ENCODE data around the gene CCDC87. TPM values are rescaled to one million over a fixed set of nuclear protein-coding genes. Genes with fewer than 3 reads are reported as not detected.

Gene CCDC87
- total RNA-seq, 2 experiments from 2014 or later: 0.08 TPM; not detected in 1

DNA sequence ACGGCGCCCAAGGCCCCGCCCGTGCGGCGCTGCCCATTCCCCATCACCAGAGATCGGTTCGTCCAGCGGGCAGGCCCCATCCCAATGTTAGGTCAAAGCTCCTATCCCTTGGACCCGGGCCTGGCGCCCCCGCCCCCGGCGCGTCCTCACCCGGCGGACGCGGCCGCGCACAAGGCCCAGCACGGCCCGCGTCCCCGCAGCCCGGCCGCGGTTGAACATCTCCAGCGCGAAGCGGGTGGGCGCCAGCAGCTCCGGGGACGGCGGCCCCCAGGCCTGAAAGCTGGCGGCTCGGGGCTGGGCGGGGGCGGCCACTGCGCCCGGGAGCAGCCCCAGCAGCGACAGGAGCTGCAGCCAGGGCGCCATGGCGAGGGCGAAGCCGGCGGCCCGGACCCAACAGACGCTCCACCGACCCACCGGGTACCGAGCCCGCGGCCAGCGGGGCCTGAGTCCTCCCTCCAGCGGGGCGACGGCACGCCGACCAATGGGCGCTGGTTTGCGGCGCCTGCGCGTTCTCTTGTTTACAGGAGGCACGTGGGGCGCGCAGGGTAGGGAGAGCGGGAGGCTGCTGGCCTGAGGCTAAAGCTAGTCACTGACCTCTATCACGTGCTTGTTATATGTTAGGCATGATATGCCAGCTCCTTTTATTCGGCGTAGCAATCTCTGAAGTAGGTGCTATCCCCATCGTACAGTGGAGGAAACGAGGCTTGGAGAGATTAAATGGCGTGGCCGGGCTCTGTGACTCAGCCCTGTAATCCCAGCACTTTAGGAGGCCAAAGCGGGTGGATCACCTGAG lies 24.5 kb downstream of the CCDC87 start, which contains the start of gene CTSF:
Gene CTSF (minus strand): TSS at position 483 of the 793 bp plus-strand sequence. CDS start 120 bp downstream, at position 363.
- Mint-ChIP-seq H3K27me3 (peaks cover 13% of the 10 kb centered on the region), H3K9me3 (no peaks in the 10 kb centered on the region), H3K4me1 (peaks cover 5% of the 10 kb centered on the region), H3K27ac (no peak within 1 kb of the TSS), H3K4me3 (peak within 1 kb of the TSS; percentile 67), H3K36me3 (ENCODE audit: low read depth) (no peaks in the 10 kb centered on the region)
- peak; percentile 72 for DNase-seq
- ChIA-PET CTCF (interaction anchor here (1.3 to 2.1 kb wide), 5 partner anchors 10 to 257 kb away, joined by 3 to 5 read pairs (median 3); partner anchors contain the start of genes CCDC87, CCS and RBM14), POLR2A (interaction anchor here (0.6 kb wide), 2 partner anchors 43 to 118 kb away, joined by 3 to 9 read pairs; no protein-coding TSS in a partner anchor)

DNA sequence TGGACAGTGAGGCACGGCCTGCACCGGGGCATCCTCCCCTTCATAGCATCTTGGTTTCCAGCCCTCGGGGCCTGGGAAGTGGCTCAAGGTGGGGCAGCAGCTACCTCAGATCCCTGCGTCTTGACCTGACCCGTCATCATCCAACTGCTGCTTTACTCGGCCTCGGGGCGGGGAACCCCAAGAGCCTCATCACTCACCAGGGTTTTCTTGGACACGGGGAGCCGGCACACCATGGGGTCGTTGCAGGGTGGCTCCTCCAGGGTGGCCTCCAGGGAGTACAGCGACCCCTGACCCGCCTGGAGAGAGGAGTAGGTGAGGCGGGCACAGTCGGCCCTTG lies 25.1 kb downstream of the CCDC87 start:
- DNase-seq: no peak
- no peaks in the 10 kb centered on the region for H3K9me3 Mint-ChIP-seq
- ChIA-PET POLR2A (interaction anchor here (0.6 kb wide), 1 partner anchor 118 kb away, joined by 3 read pairs; no protein-coding TSS in a partner anchor), CTCF (interaction anchor here (0.6 to 1.7 kb wide), 4 partner anchors 11 to 256 kb away, joined by 3 to 4 read pairs (median 3); no protein-coding TSS in a partner anchor)
- H3K4me3 Mint-ChIP-seq: peak overlapping the region; percentile 67
- H3K4me1 Mint-ChIP-seq: peaks cover 5% of the 10 kb centered on the region
- H3K27me3 Mint-ChIP-seq: peaks cover 13% of the 10 kb centered on the region
- no peaks in the 10 kb centered on the region for H3K36me3 Mint-ChIP-seq (ENCODE audit: low read depth)
- H3K27ac Mint-ChIP-seq: no peak overlapping the region

DNA sequence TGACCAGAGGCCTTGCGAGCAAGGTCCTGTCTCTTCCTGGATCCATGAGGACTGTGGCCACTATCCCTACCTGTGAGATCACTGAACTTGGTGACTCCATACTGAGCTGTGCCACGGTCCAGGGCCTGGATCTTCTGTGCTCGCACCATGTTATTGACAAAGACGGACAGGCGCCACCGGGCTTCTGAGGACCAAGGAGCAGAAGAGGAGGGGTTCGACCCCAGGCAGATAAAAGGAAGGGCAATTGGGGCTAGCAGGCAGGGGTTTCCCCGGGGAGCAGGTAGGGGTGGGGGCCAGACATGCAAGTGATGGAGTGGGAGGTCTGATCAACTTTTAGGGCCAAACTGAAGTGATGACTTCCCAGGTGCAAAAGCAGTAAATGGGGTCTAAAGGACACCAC lies 26.6 kb downstream of the CCDC87 start:
- peaks cover 5% of the 10 kb centered on the region for H3K4me1 Mint-ChIP-seq
- no peak overlapping the region for H3K27ac Mint-ChIP-seq
- H3K4me3 Mint-ChIP-seq: no peak overlapping the region
- peaks cover 13% of the 10 kb centered on the region for H3K27me3 Mint-ChIP-seq
- CTCF ChIA-PET: interaction anchor here (0.6 kb wide), 2 partner anchors 11 to 50 kb away, joined by 3 read pairs; no protein-coding TSS in a partner anchor
- no peaks in the 10 kb centered on the region for H3K9me3 Mint-ChIP-seq
- no peaks in the 10 kb centered on the region for H3K36me3 Mint-ChIP-seq (ENCODE audit: low read depth)
- DNase-seq: no peak
- POLR2A ChIA-PET: no interaction called here

DNA sequence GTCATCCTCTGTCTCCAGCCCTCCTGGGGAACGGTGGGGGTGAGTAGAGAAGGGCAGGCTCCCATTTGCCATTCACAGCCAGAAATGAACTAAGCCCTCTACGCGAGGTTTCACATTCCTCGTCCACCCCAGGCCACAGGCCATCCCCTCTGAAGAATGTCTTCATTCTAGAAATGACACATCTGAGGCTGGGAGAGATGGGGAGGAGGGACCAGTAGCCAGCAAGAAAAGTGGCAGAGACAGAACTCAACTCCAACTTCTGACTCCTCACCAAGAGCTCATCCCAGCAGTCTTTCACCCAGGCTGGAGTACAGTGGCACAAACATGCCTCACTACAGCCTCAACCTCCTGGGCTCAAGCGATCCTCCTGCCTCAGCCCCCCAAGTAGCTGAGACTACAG lies 27.9 kb downstream of the CCDC87 start:
- H3K9me3 Mint-ChIP-seq: no peaks in the 10 kb centered on the region
- H3K4me3 Mint-ChIP-seq: no peak overlapping the region
- no peak overlapping the region for H3K27ac Mint-ChIP-seq
- H3K4me1 Mint-ChIP-seq: peaks cover 5% of the 10 kb centered on the region
- ChIA-PET CTCF (interaction anchor here (1.1 kb wide), 1 partner anchor 72 kb away, joined by 5 read pairs; no protein-coding TSS in a partner anchor), POLR2A (no interaction called here)
- no peak for DNase-seq
- H3K27me3 Mint-ChIP-seq: peaks cover 13% of the 10 kb centered on the region
- H3K36me3 Mint-ChIP-seq (ENCODE audit: low read depth): no peaks in the 10 kb centered on the region

DNA sequence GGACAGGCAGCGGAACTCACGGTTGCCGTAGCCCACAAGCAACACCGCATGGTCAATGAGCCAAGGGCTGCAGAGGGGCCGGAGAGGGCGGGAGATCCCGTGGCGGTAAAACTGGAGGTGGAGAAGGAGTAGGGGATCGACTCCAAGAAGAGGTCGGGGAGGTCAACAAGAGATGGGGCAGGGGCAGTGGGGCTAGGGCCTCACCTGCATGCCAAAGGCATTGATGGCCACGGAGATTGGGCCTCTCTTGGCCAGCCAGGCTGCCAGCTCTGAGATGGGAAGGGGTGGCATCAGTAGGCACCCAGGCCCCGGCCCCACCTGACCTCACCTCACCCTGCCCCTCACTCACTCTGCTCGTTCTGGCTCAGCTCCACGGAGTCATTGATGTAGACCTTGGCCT lies 28.3 kb downstream of the CCDC87 start:
- H3K27me3 Mint-ChIP-seq: peaks cover 13% of the 10 kb centered on the region
- H3K4me1 Mint-ChIP-seq: peaks cover 5% of the 10 kb centered on the region
- POLR2A ChIA-PET: no interaction called here
- H3K36me3 Mint-ChIP-seq (ENCODE audit: low read depth): no peaks in the 10 kb centered on the region
- no peak overlapping the region for H3K27ac Mint-ChIP-seq
- no peaks in the 10 kb centered on the region for H3K9me3 Mint-ChIP-seq
- H3K4me3 Mint-ChIP-seq: no peak overlapping the region
- no peak for DNase-seq
- CTCF ChIA-PET: interaction anchor here (1.1 kb wide), 1 partner anchor 72 kb away, joined by 5 read pairs; no protein-coding TSS in a partner anchor

DNA sequence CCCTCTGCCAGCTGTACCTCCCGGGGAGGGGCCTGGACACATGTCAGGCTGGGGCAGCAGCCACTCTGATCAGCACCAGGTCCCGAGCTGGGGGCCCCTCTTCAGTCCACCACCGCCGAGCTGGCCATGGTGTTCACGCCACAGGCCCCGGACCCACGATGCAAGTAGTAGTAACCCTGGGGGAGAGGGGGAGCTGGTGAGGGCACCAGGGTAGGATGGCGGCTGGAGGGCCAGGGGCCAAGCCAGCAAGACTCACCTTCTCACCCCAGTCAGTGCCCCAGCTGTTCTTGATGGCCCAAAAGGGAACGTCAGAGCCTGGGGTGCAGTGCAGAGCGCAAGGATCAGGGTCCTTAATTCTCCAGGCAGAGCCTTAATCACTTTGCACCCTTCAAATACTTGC lies 29.0 kb downstream of the CCDC87 start:
- H3K9me3 Mint-ChIP-seq: no peaks in the 10 kb centered on the region
- DNase-seq: no peak
- no peak overlapping the region for H3K4me3 Mint-ChIP-seq
- no peak overlapping the region for H3K27ac Mint-ChIP-seq
- peaks cover 6% of the 10 kb centered on the region for H3K4me1 Mint-ChIP-seq
- H3K27me3 Mint-ChIP-seq: peaks cover 13% of the 10 kb centered on the region
- ChIA-PET CTCF (interaction anchor here (0.6 to 1.0 kb wide), 4 partner anchors 18 to 114 kb away, joined by 3 to 4 read pairs (median 4); partner anchors contain the start of genes ACTN3, RBM4B and ZDHHC24), POLR2A (no interaction called here)
- no peaks in the 10 kb centered on the region for H3K36me3 Mint-ChIP-seq (ENCODE audit: low read depth)

DNA sequence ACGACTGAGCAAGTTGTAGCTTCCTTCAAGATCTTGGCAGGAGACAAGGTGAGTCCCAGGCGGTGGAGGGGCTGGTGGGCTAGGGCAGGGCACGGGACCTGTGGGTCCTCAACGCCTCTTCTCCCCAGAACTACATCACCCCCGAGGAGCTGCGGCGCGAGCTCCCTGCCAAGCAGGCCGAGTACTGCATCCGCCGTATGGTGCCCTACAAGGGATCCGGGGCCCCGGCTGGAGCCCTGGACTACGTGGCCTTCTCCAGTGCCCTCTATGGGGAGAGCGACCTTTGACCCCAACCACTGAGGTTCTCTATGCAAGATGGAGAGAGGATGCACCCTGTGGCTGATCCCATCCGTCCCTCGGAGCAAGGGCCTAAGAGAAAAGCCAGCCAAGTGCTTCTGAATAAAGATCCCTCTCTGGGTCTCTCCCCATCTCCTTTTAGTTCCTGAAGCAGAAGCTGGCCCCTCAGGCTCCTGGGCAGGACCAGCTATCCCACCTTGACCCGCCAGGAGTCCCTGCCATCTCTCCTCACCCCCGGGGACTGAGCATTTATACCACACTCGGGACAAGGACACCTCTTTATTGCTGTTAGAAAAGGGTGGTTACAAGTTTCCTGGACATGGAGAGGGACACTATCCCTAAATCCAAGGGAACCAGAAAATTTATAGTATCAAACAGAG lies 29.8 kb downstream of the CCDC87 start:
- no peaks in the 10 kb centered on the region for H3K36me3 Mint-ChIP-seq (ENCODE audit: low read depth)
- CTCF ChIA-PET: interaction anchor here (0.5 to 2.1 kb wide), 8 partner anchors 9 to 514 kb away, joined by 3 to 6 read pairs (median 4); partner anchors contain the start of gene RBM4B
- peaks cover 7% of the 10 kb centered on the region for H3K4me1 Mint-ChIP-seq
- DNase-seq: no peak
- H3K27ac Mint-ChIP-seq: no peak overlapping the region
- H3K9me3 Mint-ChIP-seq: no peaks in the 10 kb centered on the region
- H3K4me3 Mint-ChIP-seq: no peak overlapping the region
- POLR2A ChIA-PET: no interaction called here
- H3K27me3 Mint-ChIP-seq: peaks cover 14% of the 10 kb centered on the region

DNA sequence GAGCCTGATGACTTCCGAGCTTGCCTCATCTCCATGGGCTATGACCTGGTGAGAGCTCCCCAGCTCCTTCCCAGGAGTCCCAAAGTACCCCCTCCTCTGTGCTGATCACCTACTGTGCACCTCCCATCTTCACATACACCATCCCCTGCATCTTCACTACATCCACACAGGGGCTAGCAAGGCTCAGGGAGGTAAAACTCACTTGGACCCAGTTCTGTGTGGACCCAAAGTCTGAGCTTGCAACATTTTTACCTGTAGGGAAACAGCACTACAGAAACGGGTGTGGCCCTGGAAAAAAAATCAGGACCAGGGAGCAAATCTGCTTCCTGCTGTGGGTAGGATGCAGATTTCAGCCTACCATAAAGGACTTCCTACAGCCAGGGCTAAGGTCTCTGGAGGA lies 30.6 kb downstream of the CCDC87 start:
- H3K4me3 Mint-ChIP-seq: no peak overlapping the region
- ChIA-PET CTCF (interaction anchor here (0.5 to 2.1 kb wide), 7 partner anchors 10 to 514 kb away, joined by 3 to 6 read pairs (median 3); partner anchors contain the start of genes ACTN3, RBM4B and ZDHHC24), POLR2A (interaction anchor here (0.5 kb wide), 1 partner anchor 218 kb away, joined by 3 read pairs; no protein-coding TSS in a partner anchor)
- no peak for DNase-seq
- H3K9me3 Mint-ChIP-seq: no peaks in the 10 kb centered on the region
- H3K27ac Mint-ChIP-seq: no peak overlapping the region
- H3K36me3 Mint-ChIP-seq (ENCODE audit: low read depth): no peaks in the 10 kb centered on the region
- peaks cover 13% of the 10 kb centered on the region for H3K27me3 Mint-ChIP-seq
- peaks cover 4% of the 10 kb centered on the region for H3K4me1 Mint-ChIP-seq

DNA sequence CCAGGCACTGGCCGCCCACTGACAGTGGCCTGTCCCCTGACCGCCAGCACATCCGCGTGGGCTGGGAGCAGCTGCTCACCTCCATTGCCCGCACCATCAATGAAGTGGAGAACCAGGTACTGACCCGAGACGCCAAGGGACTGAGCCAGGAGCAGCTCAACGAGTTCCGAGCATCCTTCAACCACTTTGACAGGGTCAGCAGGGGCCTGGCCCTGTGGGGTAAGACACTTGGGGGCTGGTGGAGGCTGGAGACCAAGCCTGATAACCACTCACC lies 31.0 kb downstream of the CCDC87 start:
- Mint-ChIP-seq H3K27me3 (peaks cover 10% of the 10 kb centered on the region), H3K4me3 (no peak overlapping the region), H3K9me3 (no peaks in the 10 kb centered on the region), H3K4me1 (peaks cover 4% of the 10 kb centered on the region), H3K27ac (no peak overlapping the region), H3K36me3 (ENCODE audit: low read depth) (no peaks in the 10 kb centered on the region)
- POLR2A ChIA-PET: interaction anchor here (0.5 kb wide), 1 partner anchor 218 kb away, joined by 3 read pairs; no protein-coding TSS in a partner anchor
- CTCF ChIA-PET: interaction anchor here (0.6 to 2.1 kb wide), 5 partner anchors 10 to 509 kb away, joined by 3 to 6 read pairs (median 4); partner anchors contain the start of genes ACTN3, RBM4B and ZDHHC24
- no peak for DNase-seq

DNA sequence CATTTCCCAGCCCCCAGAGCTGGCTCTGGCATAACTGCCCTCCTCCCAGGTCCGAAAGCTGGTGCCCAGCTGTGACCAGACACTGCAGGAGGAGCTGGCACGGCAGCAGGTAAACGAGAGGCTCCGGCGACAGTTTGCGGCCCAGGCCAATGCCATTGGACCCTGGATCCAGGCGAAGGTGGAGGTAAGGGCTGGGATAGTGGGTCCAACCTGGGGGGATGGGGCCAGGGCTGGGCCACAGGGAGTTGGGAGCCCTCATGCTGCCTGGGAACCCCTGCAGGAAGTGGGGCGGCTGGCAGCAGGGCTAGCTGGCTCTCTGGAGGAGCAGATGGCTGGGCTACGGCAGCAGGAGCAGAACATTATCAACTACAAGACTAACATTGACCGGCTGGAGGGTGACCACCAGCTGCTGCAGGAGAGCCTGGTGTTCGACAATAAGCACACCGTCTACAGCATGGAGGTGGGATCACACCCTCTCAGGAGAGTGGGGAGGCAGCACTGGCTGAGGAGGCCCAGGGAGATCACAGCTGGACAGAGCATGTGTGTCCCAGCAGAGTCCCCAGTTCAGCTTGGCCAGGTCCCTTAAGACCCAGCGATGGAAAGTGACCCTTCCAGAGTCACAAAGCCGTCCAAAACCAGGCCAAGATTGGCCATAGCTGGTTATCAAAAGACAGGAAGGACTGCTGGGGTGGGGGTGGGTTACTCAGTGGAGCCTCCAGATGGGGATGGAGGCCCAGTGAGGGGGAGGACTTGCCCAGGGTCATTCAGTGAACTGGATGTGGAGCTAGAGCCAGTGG lies 31.5 kb downstream of the CCDC87 start:
- DNase-seq: no peak
- POLR2A ChIA-PET: no interaction called here
- H3K36me3 Mint-ChIP-seq (ENCODE audit: low read depth): no peaks in the 10 kb centered on the region

DNA sequence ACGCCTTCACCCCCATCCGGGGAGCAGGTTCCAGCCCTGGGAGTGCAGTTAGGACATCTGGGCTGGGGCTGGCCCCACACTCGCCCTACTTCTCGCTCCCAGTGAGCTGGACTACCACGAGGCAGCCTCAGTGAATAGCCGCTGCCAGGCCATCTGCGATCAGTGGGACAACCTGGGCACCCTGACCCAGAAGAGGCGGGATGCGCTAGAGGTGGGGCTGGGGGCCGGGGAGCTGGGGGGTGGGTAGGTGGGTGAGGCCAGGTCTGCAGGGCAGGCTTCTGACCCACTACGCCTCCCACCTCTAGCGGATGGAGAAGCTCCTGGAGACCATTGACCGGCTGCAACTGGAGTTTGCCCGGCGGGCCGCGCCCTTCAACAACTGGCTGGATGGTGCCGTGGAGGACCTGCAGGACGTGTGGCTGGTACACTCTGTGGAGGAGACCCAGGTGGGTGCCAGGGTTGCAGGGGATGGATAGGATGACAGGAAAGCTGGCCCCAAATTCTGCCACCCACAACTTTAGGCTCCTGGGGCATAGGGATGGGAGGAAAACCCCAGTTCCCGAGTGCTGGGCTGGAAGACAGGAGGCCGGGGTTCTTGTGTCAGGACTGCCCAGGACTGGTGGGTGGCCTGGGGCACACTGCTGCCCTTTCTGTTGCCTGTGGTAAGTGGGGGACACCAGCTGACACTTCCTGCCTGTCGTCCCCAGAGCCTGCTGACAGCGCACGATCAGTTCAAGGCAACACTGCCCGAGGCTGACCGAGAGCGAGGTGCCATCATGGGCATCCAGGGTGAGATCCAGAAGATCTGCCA lies 32.8 kb downstream of the CCDC87 start:
- H3K4me3 Mint-ChIP-seq: no peak overlapping the region
- no peaks in the 10 kb centered on the region for H3K9me3 Mint-ChIP-seq
- H3K27me3 Mint-ChIP-seq: peaks cover 7% of the 10 kb centered on the region
- no peak overlapping the region for H3K27ac Mint-ChIP-seq
- peaks cover 4% of the 10 kb centered on the region for H3K4me1 Mint-ChIP-seq
- DNase-seq: no peak
- no peaks in the 10 kb centered on the region for H3K36me3 Mint-ChIP-seq (ENCODE audit: low read depth)
- CTCF ChIA-PET: interaction anchor here (0.6 kb wide), 1 partner anchor 11 kb away, joined by 3 read pairs; no protein-coding TSS in a partner anchor
- POLR2A ChIA-PET: no interaction called here

More for the DNA sequence above, 31.5 kb downstream of the CCDC87 start:
- Mint-ChIP-seq H3K27me3 (peaks cover 10% of the 10 kb centered on the region), H3K4me1 (peaks cover 4% of the 10 kb centered on the region), H3K9me3 (no peaks in the 10 kb centered on the region), H3K27ac (no peak overlapping the region), H3K4me3 (no peak overlapping the region)
- CTCF ChIA-PET: interaction anchor here (0.6 to 2.1 kb wide), 6 partner anchors 9 to 509 kb away, joined by 3 to 6 read pairs (median 4); partner anchors contain the start of genes ACTN3, RBM4B and ZDHHC24
